HepG2 (cell line): ENCODE data around the gene UBB. TPM values are rescaled to one million over a fixed set of nuclear protein-coding genes. Genes with fewer than 3 reads are reported as not detected.

Experiments
- EZH2 ChIP-seq: conservative IDR thresholded peaks from 2 replicates; pipeline ENCODE4 v1.6.1; 2012; ENCODE audit warnings: mild to moderate bottlenecking, low read depth, low read length, moderate library complexity
- HCFC1 ChIP-seq: fragments of 150-350 bp; IDR thresholded peaks from 2 replicates; pipeline ENCODE4 v1.6.1; 2014; ENCODE audit warnings: low read depth, low read length
- NFYB ChIP-seq: sonication (generic); formaldehyde crosslinking; IDR thresholded peaks from 2 replicates; pipeline ENCODE4 v1.4.0; 2020; ENCODE audit warnings: missing genetic modification reagents
- ZBTB42 ChIP-seq: sonication (generic); formaldehyde crosslinking; IDR thresholded peaks from 2 replicates; pipeline ENCODE4 v1.5.0; 2020; ENCODE audit warnings: mild to moderate bottlenecking, missing genetic modification reagents
- ZNF124 ChIP-seq: sonication (generic); formaldehyde crosslinking; IDR thresholded peaks from 2 replicates; pipeline ENCODE4 v1.4.0; 2020; ENCODE audit warnings: missing genetic modification reagents
- ZNF629 ChIP-seq: sonication (generic); formaldehyde crosslinking; conservative IDR thresholded peaks from 2 replicates; pipeline ENCODE4 v1.5.0; 2020; ENCODE audit warnings: missing genetic modification reagents
- ZNF660 ChIP-seq: sonication (generic); formaldehyde crosslinking; IDR thresholded peaks from 2 replicates; pipeline ENCODE4 v1.5.1; 2020; ENCODE audit warnings: mild to moderate bottlenecking, low read depth, missing genetic modification reagents, borderline replicate concordance
- ZNF850 ChIP-seq: sonication (generic); formaldehyde crosslinking; conservative IDR thresholded peaks from 2 replicates; pipeline ENCODE4 v1.9.0; 2021; ENCODE audit warnings: mild to moderate bottlenecking, missing genetic modification reagents
- polyA plus RNA-seq, 8 experiments: library from polyadenylated mRNA; depleted of rRNA in 3 of 8; stranded (reverse) in 7 of 8; unstranded in 1 of 8; fragments of >200 nt; fragmentation: Illumina TruSeq in 4 of 8; extraction: Trizol in 4 of 8; gene quantifications; 2 replicates each; pipeline versions ENCODE4 v1.2.1 to v1.2.3, GENCODE V29; 2011 to 2016; ENCODE audit warnings: low read depth in 4 of 8, missing spikeins in 1 of 8, mixed read lengths in 1 of 8; ENCODE audit not compliant: insufficient read depth in 1 of 8
- total RNA-seq, 5 experiments: library from RNA; depleted of rRNA; stranded (reverse); fragments of >200 nt; fragmentation: Illumina TruSeq; extraction: Trizol; gene quantifications; 2 replicates each; pipeline ENCODE4 v1.2.3, GENCODE V29; 2016; ENCODE audit warnings: low read depth in 1 of 5
- TF ChIP-seq, protein P1 (sequence below): sonication (generic); formaldehyde crosslinking; IDR thresholded peaks from 2 replicates; pipeline ENCODE4 v1.5.0; 2020; ENCODE audit warnings: mild to moderate bottlenecking, low read depth, missing genetic modification reagents, borderline replicate concordance
- TF ChIP-seq, protein P2 (sequence below): sonication (generic); formaldehyde crosslinking; IDR thresholded peaks from 2 replicates; pipeline ENCODE4 v1.4.0; 2020; ENCODE audit warnings: missing genetic modification reagents, borderline replicate concordance
- TF ChIP-seq, protein P3 (sequence below): IDR thresholded peaks from 2 replicates; pipeline ENCODE4 v1.6.1; 2016; ENCODE audit warnings: missing genetic modification reagents, missing compliant biosample characterization
- TF ChIP-seq, protein P4 (sequence below): sonication (generic); formaldehyde crosslinking; IDR thresholded peaks from 2 replicates; pipeline ENCODE4 v1.9.0; 2021; ENCODE audit warnings: mild to moderate bottlenecking, missing genetic modification reagents
- TF ChIP-seq, protein P5 (sequence below): sonication (generic); formaldehyde crosslinking; IDR thresholded peaks from 2 replicates; pipeline ENCODE4 v1.4.0; 2020; ENCODE audit warnings: missing genetic modification reagents

UBB gene
- total and polyA plus RNA-seq, 2 of the 13 experiments (the other 11 are each of a cell fraction or from before 2014, with no cell fraction given) = 1,130 to 2,066 TPM

DNA sequence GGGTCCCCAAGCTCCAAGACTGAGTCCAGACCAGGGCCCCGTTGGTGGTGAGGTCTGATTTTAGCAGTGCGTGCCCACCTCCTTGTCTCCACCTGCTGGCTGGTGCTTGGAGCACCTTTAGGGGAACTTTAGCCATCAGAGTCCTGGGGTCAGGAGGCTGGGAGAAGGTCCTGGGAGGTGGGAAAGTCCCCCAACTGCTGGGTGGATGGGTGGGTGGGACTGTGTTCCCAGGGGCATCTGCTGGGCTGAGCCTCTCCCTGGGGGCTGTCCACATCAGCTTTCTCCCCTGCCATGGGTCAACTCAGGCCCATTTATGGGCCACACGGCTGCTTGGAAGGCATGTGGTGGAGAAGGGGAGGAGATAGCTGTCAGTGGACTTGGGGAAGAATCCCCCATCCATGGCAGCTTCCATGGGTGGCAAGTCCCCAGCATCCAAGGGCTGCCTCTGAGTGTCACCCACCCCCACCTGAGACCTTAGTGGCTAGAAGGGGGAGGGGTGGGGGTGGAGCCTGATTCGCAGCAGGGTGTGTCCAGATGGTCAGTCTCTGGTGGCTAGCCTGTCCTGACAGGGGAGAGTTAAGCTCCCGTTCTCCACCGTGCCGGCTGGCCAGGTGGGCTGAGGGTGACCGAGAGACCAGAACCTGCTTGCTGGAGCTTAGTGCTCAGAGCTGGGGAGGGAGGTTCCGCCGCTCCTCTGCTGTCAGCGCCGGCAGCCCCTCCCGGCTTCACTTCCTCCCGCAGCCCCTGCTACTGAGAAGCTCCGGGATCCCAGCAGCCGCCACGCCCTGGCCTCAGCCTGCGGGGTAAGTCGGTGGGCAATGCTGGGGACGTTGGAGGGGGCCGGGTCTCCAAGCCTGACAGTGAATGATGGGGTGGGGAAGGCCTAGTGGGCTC, 34.4 kb downstream of the UBB start, which contains the start of gene TRPV2 (continued):
- TF ChIP-seq, protein P1, sequence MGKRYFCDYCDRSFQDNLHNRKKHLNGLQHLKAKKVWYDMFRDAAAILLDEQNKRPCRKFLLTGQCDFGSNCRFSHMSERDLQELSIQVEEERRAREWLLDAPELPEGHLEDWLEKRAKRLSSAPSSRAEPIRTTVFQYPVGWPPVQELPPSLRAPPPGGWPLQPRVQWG (CRISPR knock-in tag) = no peak
- TF ChIP-seq, protein P2, sequence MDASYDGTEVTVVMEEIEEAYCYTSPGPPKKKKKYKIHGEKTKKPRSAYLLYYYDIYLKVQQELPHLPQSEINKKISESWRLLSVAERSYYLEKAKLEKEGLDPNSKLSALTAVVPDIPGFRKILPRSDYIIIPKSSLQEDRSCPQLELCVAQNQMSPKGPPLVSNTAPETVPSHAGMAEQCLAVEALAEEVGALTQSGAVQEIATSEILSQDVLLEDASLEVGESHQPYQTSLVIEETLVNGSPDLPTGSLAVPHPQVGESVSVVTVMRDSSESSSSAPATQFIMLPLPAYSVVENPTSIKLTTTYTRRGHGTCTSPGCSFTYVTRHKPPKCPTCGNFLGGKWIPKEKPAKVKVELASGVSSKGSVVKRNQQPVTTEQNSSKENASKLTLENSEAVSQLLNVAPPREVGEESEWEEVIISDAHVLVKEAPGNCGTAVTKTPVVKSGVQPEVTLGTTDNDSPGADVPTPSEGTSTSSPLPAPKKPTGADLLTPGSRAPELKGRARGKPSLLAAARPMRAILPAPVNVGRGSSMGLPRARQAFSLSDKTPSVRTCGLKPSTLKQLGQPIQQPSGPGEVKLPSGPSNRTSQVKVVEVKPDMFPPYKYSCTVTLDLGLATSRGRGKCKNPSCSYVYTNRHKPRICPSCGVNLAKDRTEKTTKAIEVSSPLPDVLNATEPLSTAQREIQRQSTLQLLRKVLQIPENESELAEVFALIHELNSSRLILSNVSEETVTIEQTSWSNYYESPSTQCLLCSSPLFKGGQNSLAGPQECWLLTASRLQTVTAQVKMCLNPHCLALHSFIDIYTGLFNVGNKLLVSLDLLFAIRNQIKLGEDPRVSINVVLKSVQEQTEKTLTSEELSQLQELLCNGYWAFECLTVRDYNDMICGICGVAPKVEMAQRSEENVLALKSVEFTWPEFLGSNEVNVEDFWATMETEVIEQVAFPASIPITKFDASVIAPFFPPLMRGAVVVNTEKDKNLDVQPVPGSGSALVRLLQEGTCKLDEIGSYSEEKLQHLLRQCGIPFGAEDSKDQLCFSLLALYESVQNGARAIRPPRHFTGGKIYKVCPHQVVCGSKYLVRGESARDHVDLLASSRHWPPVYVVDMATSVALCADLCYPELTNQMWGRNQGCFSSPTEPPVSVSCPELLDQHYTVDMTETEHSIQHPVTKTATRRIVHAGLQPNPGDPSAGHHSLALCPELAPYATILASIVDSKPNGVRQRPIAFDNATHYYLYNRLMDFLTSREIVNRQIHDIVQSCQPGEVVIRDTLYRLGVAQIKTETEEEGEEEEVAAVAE = no peak
- TF ChIP-seq EZH2 (no peak), ZNF629 (CRISPR knock-in tag) (no peak), ZNF124 (CRISPR knock-in tag) (no peak), ZBTB42 (CRISPR knock-in tag) (no peak), ZNF660 (CRISPR knock-in tag) (no peak), NFYB (CRISPR knock-in tag) (no peak), HCFC1 (no peak), ZNF850 (CRISPR knock-in tag) (no peak)
- TF ChIP-seq, protein P3, sequence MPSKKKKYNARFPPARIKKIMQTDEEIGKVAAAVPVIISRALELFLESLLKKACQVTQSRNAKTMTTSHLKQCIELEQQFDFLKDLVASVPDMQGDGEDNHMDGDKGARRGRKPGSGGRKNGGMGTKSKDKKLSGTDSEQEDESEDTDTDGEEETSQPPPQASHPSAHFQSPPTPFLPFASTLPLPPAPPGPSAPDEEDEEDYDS = no peak
- TF ChIP-seq, protein P4, sequence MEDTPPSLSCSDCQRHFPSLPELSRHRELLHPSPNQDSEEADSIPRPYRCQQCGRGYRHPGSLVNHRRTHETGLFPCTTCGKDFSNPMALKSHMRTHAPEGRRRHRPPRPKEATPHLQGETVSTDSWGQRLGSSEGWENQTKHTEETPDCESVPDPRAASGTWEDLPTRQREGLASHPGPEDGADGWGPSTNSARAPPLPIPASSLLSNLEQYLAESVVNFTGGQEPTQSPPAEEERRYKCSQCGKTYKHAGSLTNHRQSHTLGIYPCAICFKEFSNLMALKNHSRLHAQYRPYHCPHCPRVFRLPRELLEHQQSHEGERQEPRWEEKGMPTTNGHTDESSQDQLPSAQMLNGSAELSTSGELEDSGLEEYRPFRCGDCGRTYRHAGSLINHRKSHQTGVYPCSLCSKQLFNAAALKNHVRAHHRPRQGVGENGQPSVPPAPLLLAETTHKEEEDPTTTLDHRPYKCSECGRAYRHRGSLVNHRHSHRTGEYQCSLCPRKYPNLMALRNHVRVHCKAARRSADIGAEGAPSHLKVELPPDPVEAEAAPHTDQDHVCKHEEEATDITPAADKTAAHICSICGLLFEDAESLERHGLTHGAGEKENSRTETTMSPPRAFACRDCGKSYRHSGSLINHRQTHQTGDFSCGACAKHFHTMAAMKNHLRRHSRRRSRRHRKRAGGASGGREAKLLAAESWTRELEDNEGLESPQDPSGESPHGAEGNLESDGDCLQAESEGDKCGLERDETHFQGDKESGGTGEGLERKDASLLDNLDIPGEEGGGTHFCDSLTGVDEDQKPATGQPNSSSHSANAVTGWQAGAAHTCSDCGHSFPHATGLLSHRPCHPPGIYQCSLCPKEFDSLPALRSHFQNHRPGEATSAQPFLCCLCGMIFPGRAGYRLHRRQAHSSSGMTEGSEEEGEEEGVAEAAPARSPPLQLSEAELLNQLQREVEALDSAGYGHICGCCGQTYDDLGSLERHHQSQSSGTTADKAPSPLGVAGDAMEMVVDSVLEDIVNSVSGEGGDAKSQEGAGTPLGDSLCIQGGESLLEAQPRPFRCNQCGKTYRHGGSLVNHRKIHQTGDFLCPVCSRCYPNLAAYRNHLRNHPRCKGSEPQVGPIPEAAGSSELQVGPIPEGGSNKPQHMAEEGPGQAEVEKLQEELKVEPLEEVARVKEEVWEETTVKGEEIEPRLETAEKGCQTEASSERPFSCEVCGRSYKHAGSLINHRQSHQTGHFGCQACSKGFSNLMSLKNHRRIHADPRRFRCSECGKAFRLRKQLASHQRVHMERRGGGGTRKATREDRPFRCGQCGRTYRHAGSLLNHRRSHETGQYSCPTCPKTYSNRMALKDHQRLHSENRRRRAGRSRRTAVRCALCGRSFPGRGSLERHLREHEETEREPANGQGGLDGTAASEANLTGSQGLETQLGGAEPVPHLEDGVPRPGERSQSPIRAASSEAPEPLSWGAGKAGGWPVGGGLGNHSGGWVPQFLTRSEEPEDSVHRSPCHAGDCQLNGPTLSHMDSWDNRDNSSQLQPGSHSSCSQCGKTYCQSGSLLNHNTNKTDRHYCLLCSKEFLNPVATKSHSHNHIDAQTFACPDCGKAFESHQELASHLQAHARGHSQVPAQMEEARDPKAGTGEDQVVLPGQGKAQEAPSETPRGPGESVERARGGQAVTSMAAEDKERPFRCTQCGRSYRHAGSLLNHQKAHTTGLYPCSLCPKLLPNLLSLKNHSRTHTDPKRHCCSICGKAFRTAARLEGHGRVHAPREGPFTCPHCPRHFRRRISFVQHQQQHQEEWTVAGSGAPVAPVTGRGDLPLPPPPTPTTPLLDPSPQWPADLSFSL (CRISPR knock-in tag) = no peak
- TF ChIP-seq, protein P5, sequence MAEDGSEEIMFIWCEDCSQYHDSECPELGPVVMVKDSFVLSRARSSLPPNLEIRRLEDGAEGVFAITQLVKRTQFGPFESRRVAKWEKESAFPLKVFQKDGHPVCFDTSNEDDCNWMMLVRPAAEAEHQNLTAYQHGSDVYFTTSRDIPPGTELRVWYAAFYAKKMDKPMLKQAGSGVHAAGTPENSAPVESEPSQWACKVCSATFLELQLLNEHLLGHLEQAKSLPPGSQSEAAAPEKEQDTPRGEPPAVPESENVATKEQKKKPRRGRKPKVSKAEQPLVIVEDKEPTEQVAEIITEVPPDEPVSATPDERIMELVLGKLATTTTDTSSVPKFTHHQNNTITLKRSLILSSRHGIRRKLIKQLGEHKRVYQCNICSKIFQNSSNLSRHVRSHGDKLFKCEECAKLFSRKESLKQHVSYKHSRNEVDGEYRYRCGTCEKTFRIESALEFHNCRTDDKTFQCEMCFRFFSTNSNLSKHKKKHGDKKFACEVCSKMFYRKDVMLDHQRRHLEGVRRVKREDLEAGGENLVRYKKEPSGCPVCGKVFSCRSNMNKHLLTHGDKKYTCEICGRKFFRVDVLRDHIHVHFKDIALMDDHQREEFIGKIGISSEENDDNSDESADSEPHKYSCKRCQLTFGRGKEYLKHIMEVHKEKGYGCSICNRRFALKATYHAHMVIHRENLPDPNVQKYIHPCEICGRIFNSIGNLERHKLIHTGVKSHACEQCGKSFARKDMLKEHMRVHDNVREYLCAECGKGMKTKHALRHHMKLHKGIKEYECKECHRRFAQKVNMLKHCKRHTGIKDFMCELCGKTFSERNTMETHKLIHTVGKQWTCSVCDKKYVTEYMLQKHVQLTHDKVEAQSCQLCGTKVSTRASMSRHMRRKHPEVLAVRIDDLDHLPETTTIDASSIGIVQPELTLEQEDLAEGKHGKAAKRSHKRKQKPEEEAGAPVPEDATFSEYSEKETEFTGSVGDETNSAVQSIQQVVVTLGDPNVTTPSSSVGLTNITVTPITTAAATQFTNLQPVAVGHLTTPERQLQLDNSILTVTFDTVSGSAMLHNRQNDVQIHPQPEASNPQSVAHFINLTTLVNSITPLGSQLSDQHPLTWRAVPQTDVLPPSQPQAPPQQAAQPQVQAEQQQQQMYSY = no peak
